ENCODE results near the gene ORC3.

DNA sequence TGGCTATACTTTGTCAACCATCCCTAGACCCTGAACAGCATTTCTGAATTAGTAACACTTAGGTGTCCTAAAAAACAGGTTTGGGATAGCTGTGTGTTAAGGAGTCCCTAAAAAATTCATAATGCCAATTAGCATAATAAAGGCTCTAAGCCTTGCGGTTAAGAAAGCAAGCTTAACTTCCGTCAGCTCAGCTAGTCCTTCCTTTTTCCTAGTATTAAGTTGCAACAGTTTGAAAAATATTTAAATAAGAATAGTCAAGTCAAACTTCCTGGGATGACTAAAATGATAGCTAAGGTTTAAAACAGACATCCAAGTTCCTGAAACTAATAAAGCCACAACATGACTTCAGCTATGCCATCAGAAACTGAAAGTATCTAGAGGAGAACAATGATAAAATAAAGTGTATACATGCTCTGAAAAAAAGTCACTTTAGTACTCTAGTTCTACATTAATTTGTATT lies 108.6 kb downstream of the ORC3 start:
- TF ChIP-seq, protein P1, sequence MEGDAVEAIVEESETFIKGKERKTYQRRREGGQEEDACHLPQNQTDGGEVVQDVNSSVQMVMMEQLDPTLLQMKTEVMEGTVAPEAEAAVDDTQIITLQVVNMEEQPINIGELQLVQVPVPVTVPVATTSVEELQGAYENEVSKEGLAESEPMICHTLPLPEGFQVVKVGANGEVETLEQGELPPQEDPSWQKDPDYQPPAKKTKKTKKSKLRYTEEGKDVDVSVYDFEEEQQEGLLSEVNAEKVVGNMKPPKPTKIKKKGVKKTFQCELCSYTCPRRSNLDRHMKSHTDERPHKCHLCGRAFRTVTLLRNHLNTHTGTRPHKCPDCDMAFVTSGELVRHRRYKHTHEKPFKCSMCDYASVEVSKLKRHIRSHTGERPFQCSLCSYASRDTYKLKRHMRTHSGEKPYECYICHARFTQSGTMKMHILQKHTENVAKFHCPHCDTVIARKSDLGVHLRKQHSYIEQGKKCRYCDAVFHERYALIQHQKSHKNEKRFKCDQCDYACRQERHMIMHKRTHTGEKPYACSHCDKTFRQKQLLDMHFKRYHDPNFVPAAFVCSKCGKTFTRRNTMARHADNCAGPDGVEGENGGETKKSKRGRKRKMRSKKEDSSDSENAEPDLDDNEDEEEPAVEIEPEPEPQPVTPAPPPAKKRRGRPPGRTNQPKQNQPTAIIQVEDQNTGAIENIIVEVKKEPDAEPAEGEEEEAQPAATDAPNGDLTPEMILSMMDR (IDR thresholded peaks at IDR 0.05), result no peak
- TF ChIP-seq POLR2A (IDR thresholded peaks at IDR 0.05), result no peak
